Stimulated activated CD8-positive, alpha-beta memory T cell treated with anti-CD3 and anti-CD28 coated beads, Interleukin-4, amount 100 ng/mL, for 4 hours (primary cell): ENCODE data around the gene PPP1R27.

Source experiments
- DNase-seq, 2 donors: peaks; one replicate each; pipeline ENCODE4 v3.0.0-alpha.2; 2020; ENCODE audit warnings: low read depth in 2 of 2, low spot score in 1 of 2

Gene PPP1R27

DNA sequence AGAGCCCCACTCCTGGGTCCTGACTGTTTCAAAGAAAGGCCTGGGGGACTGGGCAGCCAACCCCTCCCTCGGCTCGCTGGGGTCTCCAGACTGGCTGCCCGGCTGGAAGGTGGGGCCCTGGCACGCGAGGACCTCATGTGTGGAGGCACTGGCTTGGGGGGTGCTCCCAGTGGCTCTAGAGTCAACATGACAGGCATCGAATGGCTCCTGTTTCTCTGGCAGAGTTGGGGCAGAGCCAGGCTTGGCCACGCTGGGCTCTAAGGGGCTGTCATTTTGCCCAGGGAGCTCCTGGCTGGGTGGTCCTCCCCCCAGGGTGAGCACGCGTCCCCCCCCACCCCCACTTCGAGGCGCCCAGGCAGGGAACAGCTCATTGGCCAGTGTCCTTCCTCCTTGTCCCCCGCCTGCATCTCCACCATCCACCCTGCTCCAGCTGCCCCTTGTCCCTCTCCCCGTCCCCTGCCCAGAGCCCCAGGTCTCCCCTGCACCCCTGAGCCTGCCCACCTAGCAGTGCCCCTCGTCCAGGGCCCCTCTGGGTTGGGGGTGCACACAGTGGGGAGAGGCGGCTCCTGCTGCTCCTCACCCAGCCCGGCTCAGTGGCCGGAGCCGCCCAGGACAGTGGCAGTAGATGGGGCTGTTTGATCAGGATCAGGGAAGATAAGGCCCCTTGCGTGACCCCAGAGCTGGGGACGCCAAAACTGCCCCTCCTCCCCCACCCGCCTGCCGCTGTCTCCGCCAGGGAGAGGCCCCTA is 28.2 kb downstream of the PPP1R27 start:
- DNase-seq: no peak

GRCh38 chr17:81805707-81806460 is 29.0 kb downstream of the PPP1R27 start:
- DNase-seq: no peak

GRCh38 chr17:81804559-81805399 is 30.1 kb downstream of the PPP1R27 start:
- no peak for DNase-seq

- no peak for DNase-seq
Measured at GRCh38 chr17:81803728-81804558, 30.9 kb downstream of the PPP1R27 start, which contains the start of gene GCGR. Gene GCGR (plus strand): TSS chr17:81804150. CDS start chr17:81809019, 4,869 bp downstream.

DNA sequence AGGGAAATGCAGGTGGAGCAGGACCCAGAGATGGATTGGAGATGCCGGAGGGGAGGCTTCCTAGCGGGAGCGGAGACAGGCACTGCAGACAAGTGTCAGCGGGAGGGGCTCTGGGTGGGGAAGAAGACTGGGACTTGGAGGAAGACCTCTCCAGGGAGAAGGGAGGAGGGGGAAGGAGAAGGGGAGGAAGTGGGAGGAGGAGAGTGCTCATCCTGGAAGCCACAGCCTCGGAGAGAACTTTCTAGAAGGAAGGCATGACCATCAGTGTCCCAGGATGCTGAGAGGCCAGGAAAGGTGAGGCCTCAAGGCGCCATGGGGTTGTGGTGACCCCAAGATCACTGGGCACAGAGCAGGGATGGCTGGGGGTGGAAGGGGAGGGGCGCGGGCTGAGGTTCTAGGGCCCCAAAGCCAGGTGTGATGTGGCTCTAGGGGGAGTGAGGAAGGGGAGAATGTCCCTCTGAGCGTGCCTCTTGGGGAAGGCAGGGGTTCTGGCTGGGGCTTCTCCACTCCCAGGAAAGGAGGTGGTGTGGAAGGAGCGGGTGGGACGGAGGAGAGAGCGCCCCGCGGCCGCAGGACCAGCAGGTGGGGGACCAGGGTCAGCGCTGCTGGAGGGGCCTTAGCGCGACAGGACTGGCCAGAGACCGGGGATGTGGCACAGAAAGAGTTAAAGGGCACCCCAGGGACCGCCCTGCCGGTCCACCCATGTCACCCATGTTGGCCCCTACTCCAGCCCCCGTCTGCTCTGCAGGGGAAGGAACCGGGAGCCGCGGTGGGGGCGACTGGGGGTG is 31.8 kb downstream of the PPP1R27 start:
- no peak for DNase-seq

DNA sequence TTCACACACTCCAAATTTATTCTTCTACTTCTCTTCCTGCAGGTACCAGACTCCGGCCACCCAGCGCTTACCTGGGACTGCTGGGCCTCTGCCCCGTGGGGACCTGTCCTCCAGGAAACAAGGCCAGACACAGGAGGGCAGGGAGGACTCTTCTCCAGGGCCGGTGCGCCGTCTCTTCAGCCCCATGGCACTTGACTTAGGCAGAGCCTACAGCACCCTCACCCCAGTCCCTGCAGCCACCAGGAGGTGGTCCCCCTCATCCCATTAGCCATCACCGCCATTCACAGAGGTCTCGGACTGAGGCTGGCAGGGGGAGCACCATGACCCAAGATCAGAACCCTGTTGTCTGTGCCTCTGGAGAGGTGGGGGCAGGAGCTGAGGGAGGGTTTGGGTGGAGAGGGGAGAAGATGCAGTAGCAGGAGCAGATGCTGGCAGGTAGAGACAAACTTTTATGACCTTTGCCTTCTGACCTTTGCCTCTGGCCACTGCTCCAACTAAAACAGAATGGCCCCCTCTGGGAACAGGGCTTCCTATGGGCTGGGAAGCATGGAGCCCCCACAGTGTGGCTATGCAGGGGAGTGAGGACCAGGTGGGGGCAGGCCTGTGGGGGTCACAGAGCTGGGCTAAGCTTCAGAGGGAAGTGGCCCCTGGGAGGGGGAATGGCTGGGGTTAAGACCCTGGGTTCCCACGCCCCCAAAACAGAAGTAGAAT is 32.6 kb downstream of the PPP1R27 start:
- no peak for DNase-seq

DNA sequence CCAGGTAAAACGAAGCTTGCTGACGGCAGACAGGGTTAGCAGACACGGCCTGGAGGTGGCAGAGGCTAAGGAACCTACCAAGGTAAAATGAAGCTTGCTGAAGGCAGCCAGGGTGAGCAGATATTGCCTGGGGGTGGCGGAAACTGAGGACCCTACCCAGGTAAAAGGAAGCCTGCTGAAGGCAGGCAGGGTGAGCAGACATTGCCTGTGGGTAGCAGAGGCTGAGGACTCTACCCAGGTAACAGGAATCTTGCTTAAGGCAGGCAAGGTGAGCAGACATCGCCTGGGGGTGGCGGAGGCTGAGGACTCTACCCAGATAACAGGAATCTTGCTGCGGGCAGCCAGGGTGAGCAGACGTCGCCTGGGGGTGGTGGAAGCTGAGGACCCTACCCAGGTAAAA is 33.5 kb downstream of the PPP1R27 start:
- DNase-seq: no peak

GRCh38 chr17:81794509-81794908 is 40.3 kb downstream of the PPP1R27 start:
- DNase-seq: no peak

GRCh38 chr17:81794074-81794476 is 40.8 kb downstream of the PPP1R27 start:
- no peak for DNase-seq

DNA sequence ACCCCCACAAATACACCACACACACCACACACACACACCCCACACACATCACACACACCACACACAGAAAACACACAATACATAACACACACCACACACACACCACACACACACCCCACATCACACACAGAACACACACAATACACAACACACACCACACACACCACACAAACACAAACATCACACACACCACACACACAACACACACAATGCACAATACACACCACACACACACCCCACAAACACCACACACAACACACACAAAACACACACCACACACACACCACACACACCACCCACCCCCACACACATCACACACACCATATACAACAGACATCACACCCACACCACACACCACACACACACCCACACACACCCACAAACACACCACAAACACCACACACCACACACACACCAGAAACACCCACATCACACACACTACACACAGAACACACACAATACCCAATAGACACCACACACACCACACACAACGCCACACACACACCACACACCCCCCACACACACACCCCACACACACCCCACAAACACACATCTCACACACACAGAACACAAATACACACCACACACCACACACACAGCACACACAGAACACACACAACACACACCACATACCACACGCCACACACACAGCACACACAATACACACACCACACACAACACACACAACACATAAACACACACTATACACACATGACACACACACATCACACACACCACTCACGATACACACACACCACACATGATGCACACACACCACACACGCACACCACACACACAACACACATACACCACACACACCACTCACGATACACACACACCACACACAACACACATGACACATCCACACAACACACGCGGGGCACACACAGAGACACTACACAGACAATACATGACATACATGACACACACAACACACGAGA is 41.9 kb downstream of the PPP1R27 start:
- DNase-seq: no peak
